ENCODE data around the gene HLTF. TPM values are rescaled to one million over a fixed set of nuclear protein-coding genes. Genes with fewer than 3 reads are reported as not detected.

HLTF gene
- total and polyA plus RNA-seq, 2 of the 13 experiments (the other 11 are each of a cell fraction or from before 2014, with no cell fraction given) = 12.0 to 22.9 TPM

- Histone ChIP-seq H4K20me1 (ENCODE audit: insufficient read depth, low read length) (no peaks in the 10 kb centered on the region), H3K36me3 (replicated peaks in 1 of 2; ENCODE audit: control insufficient read depth in 1 of 2, insufficient read depth in 2 of 2, low read length in 2 of 2) (peaks cover 2 to 23% of the 10 kb centered on the region in 2 experiments; a peak in 3 of 5 replicates), H3K79me2 (ENCODE audit: insufficient read depth, low read length) (no peaks in the 10 kb centered on the region), H3K4me3 (replicated peaks in 1 of 3; ENCODE audit: insufficient read depth in 1 of 3, low read depth in 2 of 3, low read length in 3 of 3) (no peak overlapping the region), H3K9ac (ENCODE audit: insufficient read depth, low read depth, low read length) (no peak overlapping the region), H3K4me2 (ENCODE audit: low read depth, low read length) (no peak overlapping the region), H3K27me3 (ENCODE audit: control insufficient read depth in 1 of 2, insufficient read depth in 2 of 2, low read length in 2 of 2) (no peaks in the 10 kb centered on the region), H2AFZ (ENCODE audit: low read length) (no peak overlapping the region), H3K9me3 (ENCODE audit: low read length) (no peaks in the 10 kb centered on the region), H3K4me1 (ENCODE audit: insufficient read depth, low read length) (peaks cover 5% of the 10 kb centered on the region), H3K27ac (ENCODE audit: extremely low read length, insufficient read depth, low read length) (no peak overlapping the region)
- no TSS peak for BruUV-seq (replicated peaks)
- WGBS (ENCODE audit: low lambda C conversion rate) = 95% methylated on average over 5 of the region's 5 CpGs
- ChIA-PET CTCF (ENCODE audit: low intra/inter-chr PET ratio, low total read pairs) (no interaction called here), POLR2A (no interaction called here)
- in situ Hi-C loops (cut with HindIII; ENCODE audit: extremely low pct_ligation_motif_present, low pct_unique_long_range_greater_than_20kb) = no loop called here
- TF ChIP-seq ZFP62 (CRISPR knock-in tag; IDR thresholded peaks at IDR 0.05) = no peak
- peak; percentile 75; the same call in 1 of the 2 replicates for TF ChIP-seq CEBPB (IDR thresholded peaks at IDR 0.05; ENCODE audit: borderline replicate concordance, low read depth, low read length)
- TF ChIP-seq MAFK (conservative IDR thresholded peaks at IDR 0.05 in 1 of 2, IDR thresholded peaks at IDR 0.05 in 1 of 2; ENCODE audit: low read length in 2 of 2) = peak; percentile 66 to 80
- TF ChIP-seq CEBPG (CRISPR knock-in tag; IDR thresholded peaks at IDR 0.05) = peak; percentile 34
- no peak for TF ChIP-seq NFYB (CRISPR knock-in tag; IDR thresholded peaks at IDR 0.05)
- no peak for TF ChIP-seq ZNF331 (CRISPR knock-in tag; IDR thresholded peaks at IDR 0.05)
- no peak for TF ChIP-seq SUZ12 (IDR thresholded peaks at IDR 0.05; ENCODE audit: low read depth, low read length)
- no peak for TF ChIP-seq ZNF709 (CRISPR knock-in tag; IDR thresholded peaks at IDR 0.05)
- peak; percentile 75 for TF ChIP-seq MAFF (IDR thresholded peaks at IDR 0.05; ENCODE audit: low read depth, low read length)
- FAIRE-seq (no peak), DNase-seq (ENCODE audit: low spot score) (no peak), ATAC-seq (no peak)
- intact Hi-C loops (cut with micrococcal nuclease; ENCODE audit: unreplicated experiment) = no loop called here
Measured at GRCh38 chr3:148998297-148998696, 88.0 kb downstream of the HLTF start.

DNA sequence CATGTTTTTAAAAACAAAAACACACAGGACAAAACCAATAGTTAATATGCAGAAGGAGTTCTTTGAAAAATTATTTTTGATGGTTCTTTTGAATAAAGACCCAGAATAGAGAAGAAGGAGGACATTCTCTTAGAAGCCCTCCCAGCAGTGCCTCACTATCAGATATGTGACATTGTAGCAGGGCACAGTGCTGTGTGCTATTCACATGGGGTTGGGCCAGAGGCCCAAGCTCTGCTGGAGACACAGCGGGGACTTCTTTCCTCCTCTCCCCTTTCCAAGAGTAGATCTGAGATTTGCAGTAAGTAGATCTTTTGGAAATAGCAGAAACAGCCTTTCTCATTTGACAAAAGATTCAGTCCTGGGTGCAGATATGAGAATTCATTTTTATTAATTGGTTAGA is 88.7 kb downstream of the HLTF start:
- peaks cover 11% of the 10 kb centered on the region for H3K4me1 ChIP-seq (ENCODE audit: insufficient read depth, low read length)
- no peak overlapping the region for H2AFZ ChIP-seq (ENCODE audit: low read length)
- BruUV-seq (replicated peaks) = no TSS peak
- 100% methylated on average over 1 of the region's 1 CpG for WGBS (ENCODE audit: low lambda C conversion rate)
- no peak overlapping the region for H3K4me2 ChIP-seq (ENCODE audit: low read depth, low read length)
- ChIA-PET CTCF (ENCODE audit: low intra/inter-chr PET ratio, low total read pairs) (no interaction called here), POLR2A (no interaction called here)
- H3K27me3 ChIP-seq (ENCODE audit: control insufficient read depth in 1 of 2, insufficient read depth in 2 of 2, low read length in 2 of 2) = no peaks in the 10 kb centered on the region
- no peak overlapping the region for H3K9ac ChIP-seq (ENCODE audit: insufficient read depth, low read depth, low read length)
- no peak overlapping the region for H3K4me3 ChIP-seq (replicated peaks in 1 of 3; ENCODE audit: insufficient read depth in 1 of 3, low read depth in 2 of 3, low read length in 3 of 3)
- intact Hi-C loops (cut with micrococcal nuclease; ENCODE audit: unreplicated experiment) = no loop called here
- H3K9me3 ChIP-seq (ENCODE audit: low read length) = no peaks in the 10 kb centered on the region
- in situ Hi-C loops (cut with HindIII; ENCODE audit: extremely low pct_ligation_motif_present, low pct_unique_long_range_greater_than_20kb) = no loop called here
- FAIRE-seq (no peak), ATAC-seq (no peak), DNase-seq (ENCODE audit: low spot score) (no peak)
- H3K27ac ChIP-seq (ENCODE audit: extremely low read length, insufficient read depth, low read length) = no peak overlapping the region
- no peaks in the 10 kb centered on the region for H4K20me1 ChIP-seq (ENCODE audit: insufficient read depth, low read length)
- H3K36me3 ChIP-seq (replicated peaks in 1 of 2; ENCODE audit: control insufficient read depth in 1 of 2, insufficient read depth in 2 of 2, low read length in 2 of 2) = peaks cover 2 to 23% of the 10 kb centered on the region in 2 experiments; a peak in 3 of 5 replicates
- peaks cover under 1% of the 10 kb centered on the region for H3K79me2 ChIP-seq (ENCODE audit: insufficient read depth, low read length)
- TF ChIP-seq ZNF468 (CRISPR knock-in tag; IDR thresholded peaks at IDR 0.05) = no peak
- TF ChIP-seq ZNF253 (CRISPR knock-in tag; IDR thresholded peaks at IDR 0.05; ENCODE audit: borderline replicate concordance) = no peak
- TF ChIP-seq TARDBP (CRISPR knock-in tag; IDR thresholded peaks at IDR 0.05) = no peak
- TF ChIP-seq ISL2 (CRISPR knock-in tag; IDR thresholded peaks at IDR 0.05) = no peak
- no peak for TF ChIP-seq SUZ12 (IDR thresholded peaks at IDR 0.05; ENCODE audit: low read depth, low read length)
- no peak for TF ChIP-seq HOXA3 (CRISPR knock-in tag; IDR thresholded peaks at IDR 0.05)
- no peak for TF ChIP-seq FLYWCH1 (CRISPR knock-in tag; IDR thresholded peaks at IDR 0.05)
- TF ChIP-seq TBX3 (IDR thresholded peaks at IDR 0.05; ENCODE audit: borderline replicate concordance) = no peak
- TF ChIP-seq ZNF777 (CRISPR knock-in tag; IDR thresholded peaks at IDR 0.05) = no peak
